Measurements from ENCODE around the gene CLCC1.

GRCh38 chr1:108969346-108969745 is 6.1 kb upstream of the CLCC1 start:
- TF ChIP-seq CTCF (conservative IDR thresholded peaks at IDR 0.05; ENCODE audit: low read length) = no peak
- no peak for TF ChIP-seq EZH2phosphoT487 (IDR thresholded peaks at IDR 0.05; ENCODE audit: borderline replicate concordance, low read depth, low read length)
